Measurements from ENCODE around the gene ETFRF1.

- no peak for TF ChIP-seq EZH2 (IDR thresholded peaks at IDR 0.05; ENCODE audit: insufficient read depth, poor library complexity, severe bottlenecking)
- TF ChIP-seq EZH2phosphoT487 (IDR thresholded peaks at IDR 0.05; ENCODE audit: insufficient read depth, low read depth) = no peak
These were observed 348 bp upstream of the ETFRF1 start for GRCh38 chr12:25194722-25195055.

Data from GM23248 (cell line).